Inflammatory macrophage treated with lipopolysaccharide for 4 hours (primary cell): ENCODE measurements around the gene KRT12.
A peak's percentile ranks its signal among the peaks of the same experiment; 100 is the strongest.
"Not testable (repeated sequence)": the region's sequence is repeated elsewhere in the genome, so short reads cannot be mapped to it uniquely, and the experiment has no call there.

Source experiments
- DNase-seq: peaks from one replicate; pipeline ENCODE4 v3.0.0-alpha.2; 2020

Gene KRT12

DNA sequence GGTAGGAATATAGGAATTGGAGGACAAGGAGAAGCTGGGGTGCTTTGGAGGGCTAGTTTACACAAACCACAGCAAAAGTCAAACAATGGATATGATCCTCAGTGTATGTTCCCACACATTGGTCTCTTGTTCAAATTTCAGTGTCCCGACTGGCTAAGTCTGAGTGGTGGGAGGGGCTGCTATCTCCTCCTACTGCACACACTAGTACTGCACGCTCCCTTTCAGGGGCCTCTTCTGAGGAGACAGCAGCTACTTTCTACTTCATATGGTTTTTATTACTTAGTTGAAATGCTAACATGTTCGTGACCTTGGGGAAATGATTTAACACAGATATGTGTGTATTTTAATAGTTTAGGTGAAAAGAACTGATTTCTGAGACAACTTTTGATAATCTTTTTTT, 25.8 kb downstream of the KRT12 start:
- no peak for DNase-seq

DNA sequence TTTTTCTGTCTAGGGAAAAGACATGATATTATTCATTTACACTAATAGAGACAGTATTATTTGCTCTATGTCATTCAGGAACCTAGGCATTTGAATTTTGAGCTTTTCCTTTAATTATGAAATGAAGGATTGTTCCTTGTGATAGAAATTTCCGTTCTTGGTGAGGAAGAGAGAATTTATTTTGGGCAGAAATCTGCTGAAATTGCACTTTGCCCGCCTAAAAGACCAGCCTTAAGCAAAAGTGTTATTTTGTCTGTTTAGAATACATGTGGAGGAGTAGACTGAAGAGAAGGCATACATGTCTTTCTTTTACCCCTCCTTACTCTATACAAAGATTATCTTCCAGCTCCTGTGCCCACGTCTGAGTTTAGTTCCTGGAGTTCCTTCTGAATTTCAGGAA, 27.8 kb downstream of the KRT12 start:
- no peak for DNase-seq

DNA sequence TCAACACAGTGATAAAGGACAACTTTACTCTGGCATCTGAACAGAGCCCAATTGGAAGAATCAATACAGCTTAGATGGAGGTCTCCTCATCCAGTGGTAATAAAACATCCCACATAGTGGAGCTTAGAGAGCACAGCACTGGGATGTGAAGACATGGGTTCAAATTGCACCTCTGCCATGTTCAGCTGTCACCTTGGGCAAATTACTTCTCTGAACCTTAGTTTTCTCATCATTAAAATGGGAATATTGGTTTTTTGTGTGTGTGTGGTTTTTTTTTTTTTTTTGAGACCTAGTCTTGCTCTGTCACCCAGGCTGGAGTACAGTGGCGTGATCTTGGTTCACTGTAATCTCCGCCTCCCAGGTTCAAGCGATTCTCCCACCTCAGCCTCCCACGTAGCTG, 31.0 kb downstream of the KRT12 start:
- DNase-seq, result no peak

DNA sequence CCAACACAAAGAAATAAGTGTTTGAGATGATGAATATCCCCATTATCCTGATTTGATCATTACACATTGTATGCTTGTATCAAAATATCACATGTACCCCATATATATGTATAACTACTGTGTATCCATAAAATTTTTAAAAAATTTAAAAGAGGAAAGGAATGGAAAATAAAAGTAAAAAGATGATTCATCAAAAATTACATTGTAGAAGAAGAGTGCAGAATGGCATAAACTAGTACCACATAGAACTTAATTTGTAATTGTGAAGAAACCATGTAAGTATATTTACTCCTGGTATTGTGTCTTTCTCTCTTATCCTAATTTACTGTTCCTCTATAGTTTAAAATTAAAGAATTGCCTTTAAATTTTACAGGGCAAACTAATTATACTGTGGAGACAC, 33.1 kb downstream of the KRT12 start:
- DNase-seq, result no peak

DNA sequence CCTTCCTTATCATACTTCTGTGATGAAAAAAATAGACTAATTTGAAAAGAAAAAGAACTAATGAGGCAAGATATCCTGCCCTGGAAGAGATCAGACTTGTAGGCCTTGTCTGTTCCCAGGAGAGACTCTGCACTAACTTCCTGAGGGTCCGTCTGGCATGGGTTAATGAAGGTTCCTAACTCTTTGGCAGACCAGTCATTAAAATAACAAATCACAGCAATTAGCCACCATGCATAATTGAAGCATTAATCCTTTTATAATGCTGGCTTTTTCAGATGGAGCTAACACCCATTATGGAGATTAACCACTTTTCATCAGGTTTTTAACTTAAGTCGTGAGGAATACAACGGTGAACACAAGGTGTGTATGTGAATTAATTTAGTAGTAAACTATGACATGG, 34.2 kb downstream of the KRT12 start:
- DNase-seq, result no peak

DNA sequence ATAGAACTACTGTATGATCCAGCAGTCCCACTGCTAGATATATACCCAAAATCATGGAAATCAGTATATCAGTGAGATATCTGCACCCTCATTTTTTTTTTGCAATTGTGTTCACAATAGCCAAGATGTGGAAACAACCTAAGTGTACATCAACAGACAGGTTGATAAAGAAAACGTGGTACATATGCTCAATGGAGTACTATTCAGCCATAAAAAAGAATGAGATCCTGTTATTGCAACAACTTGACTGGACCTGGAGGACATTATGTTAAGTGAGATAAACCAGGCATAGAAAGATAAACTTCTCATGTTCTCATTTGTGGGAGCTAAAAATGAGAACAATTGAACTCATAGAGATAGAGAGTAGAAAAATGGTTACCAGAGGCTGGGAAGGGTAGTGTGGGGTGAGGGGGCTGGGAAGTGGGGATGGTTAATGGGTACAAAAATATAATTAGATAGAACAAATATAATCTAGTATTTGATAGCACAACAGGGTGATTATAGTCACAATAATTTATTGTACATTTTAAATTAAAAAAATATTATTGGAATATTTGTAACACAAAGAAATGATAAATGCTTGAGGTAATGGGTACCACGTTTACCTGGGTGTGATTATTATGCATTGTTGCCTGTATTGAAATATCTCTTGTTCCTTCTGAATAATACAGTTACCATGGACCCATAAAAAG, 36.8 kb downstream of the KRT12 start:
- no peak for DNase-seq

DNA sequence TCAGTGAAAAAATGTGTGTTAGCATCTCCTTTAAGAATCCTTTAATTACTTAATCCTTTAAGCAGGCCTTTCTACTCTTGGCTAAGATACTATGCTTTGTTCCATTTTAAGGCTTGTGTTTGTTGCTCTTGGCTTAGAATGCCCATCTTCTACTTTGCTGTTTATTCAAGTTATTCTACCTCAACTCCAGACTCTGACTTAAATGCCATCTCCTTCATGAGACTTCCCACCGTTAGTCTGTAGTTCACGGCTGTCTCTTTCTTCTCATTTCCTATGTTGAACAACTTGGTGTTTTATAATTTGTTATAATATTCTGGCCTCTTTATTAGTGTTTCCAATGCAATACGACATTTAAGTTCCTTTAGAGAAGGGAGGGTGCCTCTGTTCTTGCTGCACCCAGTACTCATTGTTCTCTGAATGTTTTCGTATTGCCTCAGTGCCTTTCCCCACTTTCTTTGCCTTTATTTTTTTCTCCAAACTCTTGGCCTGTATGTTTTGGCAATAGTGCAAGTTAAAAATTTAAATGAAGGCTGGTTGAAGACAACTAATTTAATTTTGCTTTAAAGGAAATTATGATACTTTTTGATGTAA, 38.5 kb downstream of the KRT12 start:
- DNase-seq, result no peak

DNA sequence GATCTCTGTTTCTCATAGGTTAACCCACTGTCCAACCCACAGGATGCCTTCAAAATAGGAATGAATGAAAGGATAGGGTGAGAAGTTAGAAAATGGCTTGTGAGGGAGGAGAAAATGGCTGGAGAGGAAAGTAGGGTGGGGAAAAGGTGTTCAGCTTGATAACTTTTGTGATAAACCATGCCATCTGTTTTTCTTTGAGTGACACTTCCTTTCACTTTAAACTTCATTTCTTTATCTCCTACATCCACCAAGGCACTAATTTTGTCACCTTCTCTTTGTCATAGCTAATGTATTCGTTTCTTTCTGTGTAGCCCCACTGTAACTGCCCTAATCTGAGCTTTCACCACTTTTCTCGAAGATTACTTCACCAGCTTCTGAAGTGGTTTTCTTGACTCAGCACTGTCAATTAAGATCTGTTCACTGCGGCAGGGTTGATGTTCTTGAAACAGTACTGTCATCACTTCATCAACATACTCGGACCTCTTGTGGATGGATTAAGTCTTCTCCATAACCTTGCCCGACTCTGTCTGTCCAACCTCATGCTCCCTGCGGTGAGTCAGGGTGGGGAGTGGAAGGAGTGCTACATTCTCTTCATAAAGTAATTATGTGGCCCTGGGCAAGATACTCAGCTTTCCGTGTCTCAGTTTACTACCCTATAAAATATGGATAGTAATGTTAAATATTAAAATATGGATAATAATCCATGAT, 39.1 kb downstream of the KRT12 start:
- DNase-seq, result no peak

DNA sequence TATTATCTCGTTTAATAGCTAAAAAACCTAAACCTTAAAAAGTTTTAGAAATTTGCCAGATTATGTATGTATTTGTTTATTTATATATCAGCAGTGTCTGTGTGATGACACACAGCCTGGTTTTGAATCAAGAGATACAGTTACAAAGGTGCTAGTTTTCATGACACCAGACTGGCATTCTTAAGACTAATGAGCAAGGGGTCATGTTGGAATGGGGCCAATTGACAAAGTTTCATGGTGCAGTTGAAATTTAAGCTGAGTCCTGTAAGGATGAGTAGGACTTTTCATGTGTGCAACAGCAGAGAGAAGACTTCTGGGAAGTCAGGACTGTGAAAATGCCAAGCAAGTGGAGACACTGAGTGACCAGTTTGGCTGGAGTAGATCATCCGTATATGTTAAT, 41.4 kb downstream of the KRT12 start:
- DNase-seq, result no peak

DNA sequence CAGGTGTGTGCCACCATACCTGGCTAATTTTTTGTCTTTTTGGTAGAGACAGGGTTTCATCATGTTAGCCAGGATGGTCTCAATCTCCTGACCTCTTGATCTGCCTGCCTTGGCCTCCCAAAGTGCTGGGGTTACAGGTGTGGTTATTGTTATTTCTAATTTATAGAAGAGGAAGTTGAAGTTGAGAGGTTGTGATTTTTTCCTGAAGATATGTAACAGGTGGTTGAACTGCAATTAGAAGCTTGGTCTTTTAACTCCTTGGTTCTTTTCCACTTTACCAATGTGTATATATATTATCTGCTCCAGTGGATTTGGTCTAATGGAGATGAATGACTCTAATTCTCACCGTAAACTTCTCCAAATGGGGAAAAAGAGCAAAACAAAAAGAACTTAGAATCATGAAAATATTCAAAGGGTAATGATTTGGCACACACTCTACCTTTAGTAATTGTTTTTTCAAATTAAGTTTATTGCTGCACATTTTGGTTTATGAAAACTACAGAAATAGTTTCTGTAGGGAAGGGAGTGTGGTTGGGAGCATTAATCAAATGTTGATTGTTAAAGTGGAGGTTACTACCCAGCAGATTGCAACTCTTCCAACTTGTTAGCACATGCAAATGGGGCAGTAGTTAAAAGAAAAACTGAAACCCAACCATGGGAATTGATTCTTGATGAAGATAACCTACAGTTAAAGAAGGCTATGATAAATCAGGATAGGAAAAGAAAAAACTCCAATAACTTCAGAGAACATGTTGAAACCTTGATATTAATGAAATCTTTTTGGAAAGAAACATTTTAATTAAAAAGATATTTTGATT, 42.8 kb downstream of the KRT12 start:
- no peak for DNase-seq

DNA sequence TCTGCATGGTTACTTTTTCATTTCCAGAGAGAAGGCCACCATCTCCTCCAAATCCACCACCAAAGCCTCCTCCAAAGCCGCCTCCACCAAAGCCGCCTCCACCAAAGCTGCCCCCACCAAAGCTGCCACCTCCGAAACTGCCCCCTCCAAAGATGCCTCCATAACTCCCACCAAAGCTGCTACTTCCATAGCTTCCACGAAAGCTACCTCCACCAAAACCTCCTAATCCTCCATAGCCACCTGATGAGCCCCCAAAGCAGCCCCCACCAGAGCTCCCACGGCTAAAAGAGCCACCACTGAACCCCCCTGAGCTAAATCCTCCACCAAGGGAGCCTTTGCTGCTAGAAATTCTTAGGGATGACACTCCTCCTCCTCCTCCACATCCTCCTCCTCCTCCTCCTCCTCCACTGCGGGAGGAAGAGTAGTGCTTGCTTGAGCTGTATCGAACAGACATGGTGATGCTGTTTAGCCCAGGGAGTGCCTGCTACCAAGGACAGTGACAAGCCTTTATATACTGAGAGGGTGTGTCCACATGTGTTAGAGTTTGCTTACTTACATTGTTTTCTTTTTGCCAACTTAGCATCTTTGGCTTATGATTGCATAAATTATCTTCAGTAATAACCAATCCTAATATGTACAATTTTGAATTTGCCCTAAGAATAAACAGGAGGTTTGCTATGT, 44.8 kb downstream of the KRT12 start, which contains the start of gene KRT10:
TSS of gene KRT10 (minus strand) at position 483 of the 681 bp plus-strand sequence. CDS start at position 454, 29 bp downstream.
- no peak for DNase-seq

DNA sequence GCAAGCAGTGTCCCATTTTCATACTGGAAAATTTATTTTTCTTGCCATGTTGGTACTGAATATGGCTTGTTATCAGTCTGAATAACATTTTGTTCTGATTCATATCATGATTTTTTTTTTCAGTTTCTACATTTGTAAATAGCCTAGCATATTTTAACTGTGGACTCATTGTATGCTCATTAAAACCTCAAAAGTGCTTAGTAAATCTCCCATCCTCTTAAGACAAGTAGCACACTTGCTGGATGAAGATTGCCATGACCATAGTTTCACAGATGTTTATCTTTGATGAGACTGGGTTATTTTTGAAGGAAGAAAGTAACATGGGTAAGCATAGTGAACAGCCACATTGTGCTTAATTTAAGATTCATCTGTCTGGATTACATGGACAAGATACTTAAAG, 45.5 kb downstream of the KRT12 start:
- DNase-seq, result no peak

DNA sequence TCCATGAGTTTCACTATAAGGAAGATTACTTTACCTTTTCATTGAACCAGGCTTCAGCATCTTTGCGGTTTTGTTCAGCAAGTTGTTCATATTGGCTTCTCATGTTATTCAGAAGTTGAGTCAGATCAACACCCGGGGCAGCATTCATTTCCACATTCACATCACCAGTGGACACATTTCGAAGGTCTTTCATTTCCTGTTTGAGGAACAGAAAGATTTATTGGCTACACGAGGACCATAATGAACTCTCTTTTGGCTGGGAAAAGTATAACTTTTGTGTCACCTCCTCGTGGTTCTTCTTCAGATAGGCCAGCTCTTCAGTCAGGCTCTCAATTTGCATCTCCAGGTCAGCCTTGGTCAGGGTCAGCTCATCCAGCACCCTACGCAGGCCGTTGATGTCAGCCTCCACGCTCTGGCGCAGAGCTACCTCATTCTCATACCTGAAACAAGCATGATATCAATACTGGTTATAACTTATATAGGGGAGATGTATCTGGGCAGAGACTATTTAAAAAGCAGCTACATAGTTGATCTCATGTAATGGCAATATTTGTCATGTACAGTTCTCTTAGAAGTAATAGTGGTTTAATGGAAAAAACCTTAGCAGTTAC, 46.7 kb downstream of the KRT12 start:
- DNase-seq, result no peak

DNA sequence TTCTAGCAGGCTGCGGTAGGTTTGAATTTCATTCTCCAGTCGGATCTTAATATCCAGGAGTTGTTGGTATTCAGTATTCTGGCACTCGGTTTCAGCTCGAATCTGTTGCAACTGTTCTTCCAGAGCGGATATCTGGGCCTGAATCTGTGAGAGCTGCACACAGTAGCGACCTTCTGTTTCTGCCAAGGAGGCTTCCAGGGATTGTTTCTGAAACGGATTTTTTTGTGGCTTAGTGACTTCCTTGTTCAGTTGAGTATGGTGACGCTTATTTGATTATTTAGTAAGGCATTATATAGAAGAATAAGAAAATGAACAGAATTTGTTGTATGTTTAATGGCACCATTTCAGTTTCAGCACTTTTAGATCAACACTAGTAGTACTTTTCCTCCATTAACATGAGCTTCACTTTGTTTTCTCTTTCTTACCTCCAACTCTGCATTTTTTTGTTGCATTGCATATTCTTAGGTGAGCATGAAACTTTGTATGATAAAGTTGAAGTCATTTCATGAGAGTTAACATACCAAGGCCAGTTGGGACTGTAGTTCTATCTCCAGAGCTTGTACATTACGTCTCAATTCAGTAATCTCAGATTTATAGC, 47.4 kb downstream of the KRT12 start:
- no peak for DNase-seq

DNA sequence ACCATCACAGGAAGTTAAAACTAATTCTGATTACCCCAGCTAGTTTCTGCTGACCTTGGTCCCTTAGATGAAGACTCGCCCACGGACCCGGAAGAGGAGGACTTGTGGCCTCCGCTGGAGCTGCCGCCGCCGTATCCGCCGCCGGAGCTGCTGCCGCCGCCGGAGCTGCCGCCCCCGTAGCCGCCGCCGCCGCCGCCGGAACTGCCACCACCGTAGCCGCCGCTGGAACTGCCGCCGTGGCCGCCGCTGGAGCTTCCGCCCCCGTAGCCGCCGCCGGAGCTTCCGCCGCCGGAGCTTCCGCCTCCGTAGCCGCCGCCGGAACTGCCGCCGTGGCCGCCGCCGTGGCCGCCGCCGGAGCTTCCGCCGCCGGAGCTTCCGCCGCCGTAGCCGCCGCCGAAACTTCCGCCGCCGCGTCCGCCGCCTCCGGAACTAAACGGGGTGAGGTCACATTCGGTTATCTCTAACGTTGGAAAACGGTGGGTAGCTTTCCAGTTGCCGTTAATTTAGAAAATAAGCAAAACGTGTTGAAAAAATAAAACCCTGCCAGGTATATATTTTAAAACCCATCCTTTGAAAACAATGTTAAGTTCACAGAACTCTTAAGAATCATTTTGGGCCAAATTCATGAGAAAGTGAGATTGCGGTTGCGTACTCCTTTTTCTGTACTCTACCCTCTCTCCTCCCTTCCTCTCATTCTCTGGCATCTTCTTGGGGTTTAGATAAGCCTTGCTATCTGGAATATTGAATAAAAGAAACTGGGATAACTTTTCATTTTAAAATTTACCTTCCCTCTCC, 48.1 kb downstream of the KRT12 start:
- peak; percentile 88 for DNase-seq

DNA sequence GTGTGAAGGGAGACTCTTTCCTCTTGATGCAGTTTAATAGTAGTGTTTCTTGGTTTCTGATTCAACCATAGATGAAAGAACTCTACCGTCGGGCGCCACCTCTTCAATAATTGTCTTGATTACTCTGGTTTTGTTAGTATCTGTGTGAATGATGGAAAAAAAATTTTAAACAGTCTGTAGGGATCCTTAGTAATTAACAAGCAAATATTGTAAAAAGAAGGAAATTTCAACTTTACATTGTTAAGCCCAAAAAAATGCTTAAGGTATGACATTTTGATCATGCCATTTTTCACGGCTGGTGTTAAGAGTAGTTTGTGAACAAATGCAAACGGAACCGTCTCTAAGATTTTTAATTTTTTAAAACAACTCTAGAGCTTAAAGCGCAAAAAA, 48.7 kb downstream of the KRT12 start:
- no peak for DNase-seq

DNA sequence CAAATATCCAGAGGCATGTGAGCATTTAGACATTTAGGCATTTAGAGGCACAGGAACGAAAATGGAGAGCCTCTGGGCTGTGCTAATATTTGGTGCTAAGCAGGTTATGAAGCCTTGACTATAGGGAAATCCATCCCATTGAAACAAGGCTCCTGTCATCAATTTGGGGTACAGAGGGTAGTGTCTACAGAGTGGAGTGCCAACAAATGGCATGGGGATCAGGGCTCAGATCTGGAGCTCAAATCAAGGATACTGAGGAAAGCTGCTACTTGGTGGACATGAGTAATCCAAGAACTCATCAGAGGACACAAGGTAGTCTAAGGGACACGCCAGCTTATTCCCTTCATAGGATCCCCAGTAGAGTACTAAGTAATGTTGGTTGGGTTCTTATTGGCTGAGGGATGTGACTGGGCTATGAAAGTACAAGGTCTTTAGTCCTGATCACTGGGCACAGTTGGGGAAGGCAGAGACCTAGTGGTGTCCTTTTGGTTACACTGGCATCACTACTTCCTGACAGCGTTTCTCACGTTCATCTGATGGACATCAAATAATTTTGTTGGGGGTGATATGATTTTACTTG, 49.8 kb downstream of the KRT12 start:
- DNase-seq, result no peak

DNA sequence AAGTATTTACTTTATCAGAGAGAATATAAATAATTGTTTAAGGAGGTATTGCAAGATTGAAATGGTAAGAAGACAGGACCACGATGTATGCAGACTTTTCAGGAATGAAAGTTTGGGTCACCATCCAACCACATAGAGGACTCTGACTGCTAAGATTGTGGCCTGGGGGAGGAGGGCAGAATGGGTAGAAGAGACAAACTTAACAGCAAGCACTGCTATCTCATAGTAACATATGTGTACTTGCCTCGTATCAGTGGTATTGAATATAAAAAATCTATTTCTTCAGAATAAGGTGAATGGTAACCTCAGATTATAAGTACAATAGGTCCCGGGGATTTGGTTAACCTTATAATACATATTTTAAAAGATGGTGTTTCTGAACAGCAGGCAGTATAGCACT, 50.5 kb downstream of the KRT12 start:
- no peak for DNase-seq

DNA sequence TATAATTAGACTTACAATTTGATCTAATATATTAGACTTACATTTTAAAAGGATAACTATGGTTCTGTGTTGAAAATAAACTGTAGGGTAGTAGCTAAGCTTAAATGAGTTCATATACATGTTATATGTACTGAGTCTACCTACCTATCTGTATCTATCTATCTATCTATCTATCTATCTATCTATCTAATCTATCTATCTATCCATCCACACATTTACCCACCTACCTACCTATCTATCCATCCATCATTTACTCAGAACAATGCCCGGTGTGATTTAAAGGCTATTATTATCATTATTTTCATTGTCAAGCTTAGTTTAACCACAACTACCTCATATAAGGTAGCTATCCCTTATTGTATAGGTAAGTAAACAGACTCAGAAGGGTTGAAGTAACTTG, 51.6 kb downstream of the KRT12 start:
- no peak for DNase-seq

DNA sequence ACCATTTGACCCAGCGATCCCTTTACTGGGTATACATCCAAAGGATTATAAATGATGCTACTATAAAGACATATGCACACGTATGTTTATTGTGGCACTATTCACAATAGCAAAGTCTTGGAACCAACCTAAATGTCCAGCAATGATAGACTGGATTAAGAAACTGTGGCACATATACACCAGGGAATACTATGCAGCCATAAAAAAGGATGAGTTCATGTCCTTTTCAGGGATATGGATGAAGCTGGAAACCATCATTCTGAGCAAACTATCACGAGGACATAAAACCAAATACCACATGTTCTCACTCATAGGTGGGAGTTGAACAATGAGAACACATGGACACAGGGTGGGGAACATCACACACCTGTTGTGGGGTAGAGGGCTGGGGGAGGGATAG, 52.4 kb downstream of the KRT12 start:
- DNase-seq, result not testable (repeated sequence)

DNA sequence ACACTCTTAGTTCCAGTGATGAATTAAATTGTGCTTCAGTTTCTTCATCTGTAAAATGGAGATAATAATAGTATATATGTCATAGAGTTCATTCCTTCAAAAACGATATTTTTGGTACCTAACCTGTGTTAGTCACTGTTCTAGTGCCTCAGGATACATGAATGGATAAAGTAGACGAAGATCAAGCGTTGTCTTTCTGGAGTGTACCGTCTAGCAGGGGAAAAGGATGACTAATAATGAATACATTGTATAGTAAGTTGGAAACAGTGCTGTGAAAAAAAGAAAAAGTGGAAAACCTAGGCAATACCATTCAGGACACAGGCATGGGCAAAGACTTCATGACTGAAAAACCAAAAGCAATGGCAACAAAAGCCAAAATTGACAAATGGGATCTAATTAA, 53.2 kb downstream of the KRT12 start:
- no peak for DNase-seq
